PC-9 (cell line): ENCODE data around the gene LRRC3B. TPM values are rescaled to one million over a fixed set of nuclear protein-coding genes. Genes with fewer than 3 reads are reported as not detected.

Experiments used
- BruUV-seq: library from RNA; stranded (reverse); fragments of 400-500 nt; replicated peaks from 2 replicates; lab custom pipeline; 2021; lab: Mats Ljungman, UMichigan
- CTCF ChIA-PET: fragments of 300-600 bp; sonication (Branson Sonifier 250); formaldehyde crosslinking; loops from one replicate; lab custom pipeline; 2022; ENCODE audit warnings: antibody characterized with exemption; lab: Charles Lee
- POLR2A ChIA-PET: fragments of 300-600 bp; sonication (Branson Sonifier 250); formaldehyde crosslinking; loops from one replicate; lab custom pipeline; 2022; ENCODE audit warnings: antibody characterized with exemption; ENCODE audit not compliant: unreplicated experiment; lab: Charles Lee
- DNase-seq, 2 experiments: peaks; one replicate each; pipeline versions ENCODE4 v3.0.0 to v3.0.0-alpha.2; 2015 to 2022; ENCODE audit warnings: mixed read lengths in 1 of 2
- H2AFZ ChIP-seq: fragments of 200-600 bp; sonication (generic); 2 replicates; pipeline ENCODE4 v1.8.1; 2017; ENCODE audit warnings: antibody characterized with exemption
- H3F3A ChIP-seq: fragments of 200-600 bp; sonication (generic); 2 replicates; pipeline ENCODE4 v1.8.1; 2017; ENCODE audit warnings: antibody characterized with exemption, mild to moderate bottlenecking, low read depth; ENCODE audit not compliant: insufficient read depth
- H3K27ac ChIP-seq: fragments of 200-600 bp; sonication (generic); 2 replicates; pipeline ENCODE4 v1.6.1; 2016; ENCODE audit warnings: mixed run types
- H3K27me3 ChIP-seq: fragments of 200-600 bp; sonication (generic); 2 replicates; pipeline ENCODE4 v1.6.1; 2016; ENCODE audit warnings: low read depth, mixed run types; ENCODE audit not compliant: insufficient read depth
- H3K36me3 ChIP-seq: fragments of 200-600 bp; sonication (generic); 2 replicates; pipeline ENCODE4 v1.6.1; 2016; ENCODE audit warnings: low read depth, mixed run types
- H3K4me1 ChIP-seq: fragments of 200-600 bp; sonication (generic); replicated peaks from 2 replicates; pipeline ENCODE4 v1.6.1; 2016; ENCODE audit warnings: mixed run types; ENCODE audit not compliant: insufficient read depth
- H3K4me2 ChIP-seq: fragments of 200-600 bp; sonication (generic); 2 replicates; pipeline ENCODE4 v1.6.1; 2017; ENCODE audit warnings: mixed run types
- H3K4me3 ChIP-seq: fragments of 200-600 bp; sonication (generic); 2 replicates; pipeline ENCODE4 v1.6.1; 2016; ENCODE audit warnings: mixed run types
- H3K79me2 ChIP-seq: fragments of 200-600 bp; sonication (generic); 2 replicates; pipeline ENCODE4 v1.6.1; 2017; ENCODE audit warnings: low read depth, mixed run types
- H3K9me2 ChIP-seq: fragments of 200-600 bp; sonication (generic); 2 replicates; pipeline ENCODE4 v1.8.1; 2017; ENCODE audit warnings: mild to moderate bottlenecking; ENCODE audit not compliant: insufficient read depth
- H3K9me3 ChIP-seq: fragments of 200-600 bp; sonication (generic); 2 replicates; pipeline ENCODE4 v1.8.1; 2016; ENCODE audit warnings: low read depth; ENCODE audit not compliant: insufficient read depth
- H4K20me1 ChIP-seq: fragments of 200-600 bp; sonication (generic); 2 replicates; pipeline ENCODE4 v1.8.1; 2017; ENCODE audit not compliant: insufficient read depth
- CTCF ChIP-seq: fragments of 200-600 bp; sonication (generic); conservative IDR thresholded peaks from 2 replicates; pipeline ENCODE4 v1.6.1; 2017; ENCODE audit warnings: mixed run types, antibody characterized with exemption, mild to moderate bottlenecking, moderate library complexity
- EZH2 ChIP-seq: fragments of 200-600 bp; sonication (generic); IDR thresholded peaks from 2 replicates; pipeline ENCODE4 v1.8.0; 2017; ENCODE audit warnings: antibody characterized with exemption, low read depth
- intact Hi-C: fragments of 100-400 bp; cut with micrococcal nuclease; formaldehyde crosslinking; loops from one replicate; pipeline ENCODE4 v1.10.0; 2022; ENCODE audit not compliant: unreplicated experiment
- total RNA-seq: library from RNA; stranded (reverse); gene quantifications from 2 replicates; pipeline ENCODE4 v1.2.3, GENCODE V29; 2021

LRRC3B gene
- total RNA-seq, 1 experiment from 2014 or later = not detected

- no peak for DNase-seq
- no TSS peak for BruUV-seq
- no peak overlapping the region for H3K4me3 ChIP-seq
- ChIA-PET POLR2A (no interaction called here), CTCF (no interaction called here)
- no peaks in the 10 kb centered on the region for H3K4me1 ChIP-seq
- no peaks in the 10 kb centered on the region for H3K27me3 ChIP-seq
- no peak overlapping the region for H2AFZ ChIP-seq
- H3K79me2 ChIP-seq = no peaks in the 10 kb centered on the region
- no peaks in the 10 kb centered on the region for H3K9me2 ChIP-seq
- no peak overlapping the region for H3K4me2 ChIP-seq
- no peaks in the 10 kb centered on the region for H4K20me1 ChIP-seq
- intact Hi-C loops = no loop called here
- H3K9me3 ChIP-seq = no peaks in the 10 kb centered on the region
- no peak for TF ChIP-seq EZH2
- no peak for TF ChIP-seq CTCF
- H3K36me3 ChIP-seq = no peaks in the 10 kb centered on the region
- no peak overlapping the region for H3K27ac ChIP-seq
- H3F3A ChIP-seq = no peaks in the 10 kb centered on the region
Measured at GRCh38 chr3:26757978-26758377, 135.4 kb downstream of the LRRC3B start.
